ENCODE measurements around the gene C1QTNF12.

C1QTNF12 gene

DNA sequence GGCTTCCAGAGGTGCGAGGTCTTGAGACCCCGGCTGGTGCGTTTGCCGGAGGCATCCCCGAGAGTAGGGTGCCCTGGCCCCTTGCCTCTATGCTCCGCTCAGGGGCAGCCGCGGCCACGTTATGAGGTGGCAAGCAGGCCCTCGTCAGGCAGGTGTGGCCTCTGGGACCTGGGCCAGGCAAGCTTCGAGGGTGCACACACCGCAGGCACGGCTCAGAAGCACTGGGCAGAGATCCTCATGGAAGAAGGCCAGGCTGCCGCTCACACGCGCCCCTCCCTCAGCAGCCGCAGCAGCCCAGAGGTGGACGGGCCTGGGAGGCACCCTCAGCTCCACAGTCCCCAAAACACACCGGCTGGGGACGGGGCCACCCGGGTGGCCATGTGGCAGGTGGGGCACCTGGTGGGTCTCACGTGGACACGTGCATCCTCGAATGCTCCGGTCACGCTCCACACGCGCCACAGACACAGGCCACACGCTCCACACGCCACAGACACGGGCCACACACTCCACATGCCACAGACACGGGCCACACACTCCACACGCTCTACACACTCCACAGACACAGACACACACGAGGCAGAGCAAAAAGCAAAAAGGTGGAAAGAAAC, 21.2 kb downstream of the C1QTNF12 start:
- no peak for FAIRE-seq
- TF ChIP-seq, protein P1, sequence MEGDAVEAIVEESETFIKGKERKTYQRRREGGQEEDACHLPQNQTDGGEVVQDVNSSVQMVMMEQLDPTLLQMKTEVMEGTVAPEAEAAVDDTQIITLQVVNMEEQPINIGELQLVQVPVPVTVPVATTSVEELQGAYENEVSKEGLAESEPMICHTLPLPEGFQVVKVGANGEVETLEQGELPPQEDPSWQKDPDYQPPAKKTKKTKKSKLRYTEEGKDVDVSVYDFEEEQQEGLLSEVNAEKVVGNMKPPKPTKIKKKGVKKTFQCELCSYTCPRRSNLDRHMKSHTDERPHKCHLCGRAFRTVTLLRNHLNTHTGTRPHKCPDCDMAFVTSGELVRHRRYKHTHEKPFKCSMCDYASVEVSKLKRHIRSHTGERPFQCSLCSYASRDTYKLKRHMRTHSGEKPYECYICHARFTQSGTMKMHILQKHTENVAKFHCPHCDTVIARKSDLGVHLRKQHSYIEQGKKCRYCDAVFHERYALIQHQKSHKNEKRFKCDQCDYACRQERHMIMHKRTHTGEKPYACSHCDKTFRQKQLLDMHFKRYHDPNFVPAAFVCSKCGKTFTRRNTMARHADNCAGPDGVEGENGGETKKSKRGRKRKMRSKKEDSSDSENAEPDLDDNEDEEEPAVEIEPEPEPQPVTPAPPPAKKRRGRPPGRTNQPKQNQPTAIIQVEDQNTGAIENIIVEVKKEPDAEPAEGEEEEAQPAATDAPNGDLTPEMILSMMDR (IDR thresholded peaks at IDR 0.05; ENCODE audit: insufficient read depth, missing control alignments): no peak
- DNase-seq (ENCODE audit: insufficient read length, low spot score): no peak

DNA sequence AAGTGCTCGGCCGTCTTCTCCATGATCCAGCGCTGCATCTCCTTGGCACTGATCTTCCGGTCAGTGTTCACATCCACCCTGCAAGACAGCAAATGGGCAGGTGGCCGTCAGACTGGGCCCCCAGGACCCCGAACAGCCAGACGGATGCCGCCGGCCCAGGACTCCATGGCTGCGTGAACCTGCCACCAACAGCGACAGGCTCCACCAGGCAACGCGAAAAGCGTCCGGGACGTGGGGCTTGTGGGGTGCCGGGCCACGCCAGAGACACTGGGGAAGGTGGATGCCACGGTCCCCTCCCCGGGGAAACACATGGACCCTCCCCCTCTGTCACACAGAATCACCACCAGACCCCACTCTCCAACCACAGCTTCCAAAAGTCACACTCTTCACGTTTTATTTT, 22.6 kb downstream of the C1QTNF12 start:
- TF ChIP-seq, protein P1 (IDR thresholded peaks at IDR 0.05; ENCODE audit: insufficient read depth, missing control alignments): no peak
- DNase-seq (ENCODE audit: insufficient read length, low spot score): no peak
- no peak for FAIRE-seq

GRCh38 chr1:1223321-1223720, 23.2 kb downstream of the C1QTNF12 start:
- DNase-seq (ENCODE audit: insufficient read length, low spot score) (no peak), FAIRE-seq (no peak)
- TF ChIP-seq, protein P1 (IDR thresholded peaks at IDR 0.05; ENCODE audit: insufficient read depth, missing control alignments): no peak

DNA sequence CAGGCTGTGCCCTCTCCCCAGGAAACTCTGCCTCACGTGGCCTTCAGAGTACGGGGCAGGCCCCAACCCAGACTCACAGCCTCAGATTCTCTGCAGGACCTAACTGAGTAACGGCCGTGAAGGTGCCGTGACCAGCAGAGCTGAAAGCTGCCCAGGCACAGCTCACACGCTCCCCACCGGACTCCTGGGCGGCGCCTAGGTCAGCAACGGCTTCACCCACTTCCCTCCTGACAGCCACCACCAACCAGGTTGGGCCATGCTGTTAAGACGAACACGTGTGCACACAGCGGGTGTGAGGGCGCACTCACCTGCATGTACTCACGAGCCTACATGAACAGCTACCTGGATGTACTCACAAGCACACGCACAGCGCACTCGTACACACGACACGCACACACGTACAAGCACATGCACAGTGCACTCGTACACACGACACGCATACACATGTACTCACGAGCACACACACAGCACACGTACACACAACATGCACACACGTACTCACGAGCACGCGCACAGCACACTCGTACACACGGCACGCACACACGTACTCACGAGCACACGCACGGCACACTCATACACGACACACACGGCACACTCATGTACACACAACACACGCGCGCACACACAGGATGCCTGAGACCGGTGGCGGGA, 23.8 kb downstream of the C1QTNF12 start:
- DNase-seq (ENCODE audit: insufficient read length, low spot score) (no peak), FAIRE-seq (no peak)
- TF ChIP-seq, protein P1 (IDR thresholded peaks at IDR 0.05; ENCODE audit: insufficient read depth, missing control alignments): no peak

DNA sequence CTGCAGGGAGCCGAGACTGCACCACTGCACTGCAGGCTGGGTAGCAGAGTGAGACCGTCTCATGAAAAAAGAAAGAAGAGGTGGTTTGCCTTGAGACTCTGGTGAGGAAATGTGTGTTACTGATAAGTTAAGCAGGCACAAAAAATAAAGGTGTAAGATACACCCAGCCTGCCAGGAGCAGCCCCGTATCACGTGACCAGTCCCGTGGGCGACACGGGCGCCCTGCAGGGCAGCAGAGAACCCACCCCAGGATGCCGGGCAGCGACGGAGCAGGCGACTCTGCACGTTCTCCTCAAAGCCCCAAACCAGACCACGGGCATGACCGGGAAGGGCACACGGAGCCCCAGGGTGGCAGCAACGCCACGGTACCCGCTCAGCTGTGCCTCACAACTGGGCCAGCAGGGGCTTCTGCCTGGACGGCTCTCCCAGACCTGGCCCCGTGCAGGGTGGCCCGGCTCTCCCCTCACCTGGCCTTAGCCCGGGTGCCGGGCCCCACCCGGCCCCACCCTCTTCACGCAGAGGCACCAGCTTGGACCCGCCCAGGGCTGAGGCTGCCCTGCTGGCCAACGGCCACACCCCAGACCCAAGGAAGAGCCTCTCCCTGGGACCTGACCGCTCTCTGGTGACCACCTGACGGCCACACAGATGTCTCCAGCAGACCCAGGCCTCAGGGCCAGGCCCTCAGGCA, 24.5 kb downstream of the C1QTNF12 start:
- no peak for FAIRE-seq
- DNase-seq (ENCODE audit: insufficient read length, low spot score): no peak
- TF ChIP-seq, protein P1 (IDR thresholded peaks at IDR 0.05; ENCODE audit: insufficient read depth, missing control alignments): no peak

DNA sequence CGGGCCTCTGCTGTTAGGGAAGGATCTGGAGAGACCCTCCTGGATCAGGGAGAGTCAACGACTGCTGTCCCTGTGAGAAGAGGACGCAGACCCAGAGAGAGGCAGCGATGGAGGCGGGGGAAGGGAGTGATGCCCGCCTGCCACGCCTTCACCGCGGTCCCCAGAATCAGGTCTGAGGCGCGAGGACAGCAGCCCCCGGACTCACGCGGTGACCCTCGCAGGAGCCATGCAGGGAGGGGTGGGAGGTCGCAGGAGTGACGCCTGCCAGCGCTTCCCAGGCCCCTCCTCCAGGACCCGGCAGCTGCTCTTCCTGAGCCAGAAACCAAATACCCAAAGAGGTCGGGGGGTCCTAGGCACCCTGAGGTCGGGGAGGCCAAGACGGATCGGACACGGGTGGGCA, 26.3 kb downstream of the C1QTNF12 start:
- no peak for FAIRE-seq

More for the DNA sequence above, 26.3 kb downstream of the C1QTNF12 start:
- no peak for DNase-seq (ENCODE audit: insufficient read length, low spot score)
- TF ChIP-seq, protein P1 (IDR thresholded peaks at IDR 0.05; ENCODE audit: insufficient read depth, missing control alignments): no peak
